NCI-H748 (cell line): Measurements from ENCODE around the gene SCUBE2.

Experiments
- DNase-seq: peaks from one replicate; lab custom pipeline; 2025; ENCODE audit not compliant: unreplicated experiment; lab: John Stamatoyannopoulos, UW

The SCUBE2 gene

GRCh38 chr11:9091044-9091922 is at the start of gene SCUBE2:
SCUBE2 (minus strand) TSS chr11:9091599; CDS start chr11:9091528, 71 bp downstream.
- no peak for DNase-seq

DNA sequence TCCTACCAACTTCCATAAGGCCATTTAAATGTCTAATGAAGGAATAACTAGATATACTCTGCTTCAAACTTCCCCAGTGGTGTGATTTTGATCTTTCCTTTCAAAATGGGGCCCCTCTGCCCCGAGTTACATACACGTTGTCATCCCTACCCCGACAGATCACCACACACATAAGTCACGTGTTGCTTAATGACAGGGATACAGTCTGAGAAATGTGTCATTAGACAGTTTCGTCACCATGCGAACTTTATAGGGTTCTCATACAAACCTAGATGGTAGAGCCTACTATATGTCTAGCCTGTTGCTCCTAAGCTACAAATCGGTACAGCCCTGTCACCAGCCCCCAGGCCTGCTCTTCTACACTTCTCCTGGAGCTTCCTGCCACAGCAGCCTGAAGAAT is 49.8 kb upstream of the SCUBE2 start:
- no peak for DNase-seq

DNA sequence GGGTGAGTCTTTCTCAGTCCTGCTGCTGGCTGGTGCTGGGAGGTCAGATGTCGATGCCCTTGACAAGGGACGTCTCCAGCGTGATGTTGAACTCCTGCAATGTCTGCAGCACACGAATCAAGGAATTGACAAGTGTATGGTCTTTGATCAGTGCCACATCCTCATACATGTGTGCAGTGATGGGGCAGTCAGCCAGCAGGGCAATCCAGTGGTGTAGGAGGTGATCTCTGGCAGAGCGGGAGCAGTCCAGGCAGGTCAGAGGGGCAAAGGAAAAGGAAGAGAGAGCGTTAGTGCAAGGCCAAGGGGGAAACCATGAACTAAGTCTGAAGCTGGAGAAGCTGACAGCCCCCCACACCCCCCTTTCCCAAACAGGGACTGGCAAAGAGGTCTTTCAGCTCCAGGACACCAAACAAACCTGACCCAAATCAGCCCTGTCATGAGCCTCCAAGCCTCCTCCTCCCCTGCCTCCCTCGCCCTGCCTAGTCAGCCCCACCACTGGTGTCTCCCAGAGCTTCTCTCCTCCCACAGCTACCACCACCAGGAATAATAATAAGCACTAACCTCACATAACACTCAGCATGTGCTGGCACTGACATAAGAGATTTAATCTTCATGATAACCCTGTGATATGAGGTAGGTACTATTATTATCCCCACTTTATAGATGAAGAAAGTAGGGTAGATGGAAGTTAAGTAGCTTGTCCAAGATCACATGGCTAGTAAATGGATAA is 48.4 kb upstream of the SCUBE2 start:
- DNase-seq = no peak

- DNase-seq = peak; percentile 93
Measured at GRCh38 chr11:9138612-9139579, 47.5 kb upstream of the SCUBE2 start.

GRCh38 chr11:9138133-9138453 is 46.7 kb upstream of the SCUBE2 start:
- peak; percentile 82 for DNase-seq

DNA sequence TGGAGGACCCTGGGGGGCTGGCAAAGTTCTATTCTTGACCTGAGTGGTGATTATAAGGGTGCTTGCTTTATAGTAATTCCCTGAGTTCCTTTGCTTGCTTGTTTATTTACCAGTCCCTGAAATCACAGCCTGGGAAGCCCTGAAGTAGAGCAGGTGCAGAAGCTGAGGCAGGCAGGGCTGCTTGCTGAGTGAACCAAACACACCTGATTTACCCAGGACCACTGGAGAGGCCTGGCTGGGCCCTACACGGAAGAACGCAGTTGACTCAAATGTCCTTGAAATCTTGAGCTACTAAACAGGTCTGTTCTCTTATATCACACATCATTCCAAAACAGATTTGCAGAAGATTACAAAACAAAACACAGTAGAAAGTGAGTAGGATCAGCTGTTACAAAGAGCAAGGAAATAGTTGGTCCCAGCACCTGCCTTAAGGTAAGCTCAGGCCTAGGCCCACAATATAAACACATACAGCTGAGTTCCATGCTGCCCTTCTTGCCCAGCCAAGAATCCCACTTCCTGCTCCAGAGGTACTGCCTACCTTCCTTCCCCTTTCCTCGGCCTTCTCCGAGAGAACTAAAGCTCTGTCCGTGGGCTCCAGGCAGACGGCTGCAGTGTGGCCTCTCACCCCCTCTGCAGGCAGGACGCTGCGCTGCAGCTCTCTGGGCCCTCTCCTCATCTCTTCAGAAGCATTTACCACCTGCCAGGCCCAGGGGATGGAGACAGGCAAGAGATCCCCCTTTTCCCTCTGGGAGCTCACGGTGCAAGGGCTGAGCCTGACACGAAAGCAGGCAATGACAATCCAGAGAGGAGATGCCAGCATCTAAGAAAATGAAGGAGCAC is 46.1 kb upstream of the SCUBE2 start:
- peak; percentile 89 for DNase-seq

DNA sequence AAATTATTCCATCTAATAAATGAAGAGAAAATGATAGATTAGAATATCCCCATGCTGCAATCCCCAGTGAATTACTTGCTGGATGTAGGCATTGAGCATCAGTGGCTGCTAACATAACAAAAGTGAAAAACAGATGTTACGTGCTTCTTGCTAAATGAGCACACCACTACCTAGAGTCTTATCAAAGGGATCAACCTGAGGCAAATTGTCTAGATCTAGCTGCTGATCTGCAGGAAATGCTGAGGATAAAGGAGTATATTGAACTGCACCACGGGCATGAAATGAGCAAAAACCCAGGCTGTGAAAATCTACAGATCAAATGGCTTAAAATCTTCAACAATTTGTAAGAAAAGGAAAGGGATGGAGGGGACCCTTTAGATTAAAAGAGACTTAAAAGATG is 45.3 kb upstream of the SCUBE2 start:
- DNase-seq = no peak

GRCh38 chr11:9133956-9134355 is 42.6 kb upstream of the SCUBE2 start:
- no peak for DNase-seq

GRCh38 chr11:9132203-9132878 is 40.9 kb upstream of the SCUBE2 start:
- no peak for DNase-seq

- no peak for DNase-seq
Measured at GRCh38 chr11:9130297-9130696, 38.9 kb upstream of the SCUBE2 start.

DNA sequence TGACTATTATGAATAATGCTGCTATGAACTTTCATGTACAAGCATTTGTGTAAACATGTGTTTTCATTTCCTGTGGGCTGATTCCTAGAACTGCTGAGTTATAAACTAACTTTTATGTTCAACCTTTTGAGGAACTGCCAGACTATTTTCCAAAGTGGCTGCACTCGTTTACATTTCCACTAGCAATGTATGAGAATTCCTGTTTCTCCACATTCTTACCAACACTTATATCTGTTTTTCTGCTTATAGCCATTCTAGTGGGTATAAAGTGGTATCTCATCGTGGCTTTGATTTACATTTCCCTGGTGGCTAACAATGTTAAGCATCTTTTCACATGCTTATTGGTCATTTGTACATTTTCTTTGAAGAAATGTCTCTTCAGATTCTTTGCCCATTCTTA is 35.2 kb upstream of the SCUBE2 start:
- no peak for DNase-seq

- DNase-seq = no peak
Measured at GRCh38 chr11:9125185-9125886, 33.9 kb upstream of the SCUBE2 start.

DNA sequence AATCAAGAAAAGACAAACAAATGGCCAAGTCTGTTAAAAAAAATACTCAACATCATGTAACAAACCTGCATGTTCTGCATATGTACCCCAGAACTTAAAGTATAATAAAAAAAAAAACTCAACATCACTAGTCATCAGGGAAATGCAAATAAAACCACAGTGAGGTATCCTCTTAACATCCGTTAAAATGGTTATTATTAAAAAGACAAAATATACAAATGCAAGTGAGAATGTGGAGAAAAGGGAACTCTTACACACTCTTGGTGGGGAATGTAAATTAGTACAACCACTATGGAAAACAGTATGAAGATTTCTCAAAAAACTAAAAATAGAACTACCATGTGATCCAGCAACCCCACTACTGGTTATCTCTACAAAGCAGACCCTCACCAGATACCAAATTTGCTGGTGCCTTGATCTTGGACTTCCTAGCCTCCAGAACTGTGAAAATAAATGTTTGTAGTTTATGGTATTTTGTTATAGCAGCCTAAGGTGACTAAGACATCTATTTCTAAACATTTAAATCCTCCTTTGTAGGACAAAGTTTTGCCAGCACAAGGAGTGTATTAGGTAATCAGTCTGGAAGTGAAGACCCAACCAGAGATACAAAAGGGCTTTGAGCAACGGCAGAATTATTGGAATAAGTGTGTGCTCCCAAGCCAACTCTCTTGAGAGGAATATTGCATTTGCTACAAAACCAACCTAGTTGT is 32.4 kb upstream of the SCUBE2 start:
- no peak for DNase-seq

- no peak for DNase-seq
Measured at GRCh38 chr11:9121469-9121796, 30.0 kb upstream of the SCUBE2 start.

DNA sequence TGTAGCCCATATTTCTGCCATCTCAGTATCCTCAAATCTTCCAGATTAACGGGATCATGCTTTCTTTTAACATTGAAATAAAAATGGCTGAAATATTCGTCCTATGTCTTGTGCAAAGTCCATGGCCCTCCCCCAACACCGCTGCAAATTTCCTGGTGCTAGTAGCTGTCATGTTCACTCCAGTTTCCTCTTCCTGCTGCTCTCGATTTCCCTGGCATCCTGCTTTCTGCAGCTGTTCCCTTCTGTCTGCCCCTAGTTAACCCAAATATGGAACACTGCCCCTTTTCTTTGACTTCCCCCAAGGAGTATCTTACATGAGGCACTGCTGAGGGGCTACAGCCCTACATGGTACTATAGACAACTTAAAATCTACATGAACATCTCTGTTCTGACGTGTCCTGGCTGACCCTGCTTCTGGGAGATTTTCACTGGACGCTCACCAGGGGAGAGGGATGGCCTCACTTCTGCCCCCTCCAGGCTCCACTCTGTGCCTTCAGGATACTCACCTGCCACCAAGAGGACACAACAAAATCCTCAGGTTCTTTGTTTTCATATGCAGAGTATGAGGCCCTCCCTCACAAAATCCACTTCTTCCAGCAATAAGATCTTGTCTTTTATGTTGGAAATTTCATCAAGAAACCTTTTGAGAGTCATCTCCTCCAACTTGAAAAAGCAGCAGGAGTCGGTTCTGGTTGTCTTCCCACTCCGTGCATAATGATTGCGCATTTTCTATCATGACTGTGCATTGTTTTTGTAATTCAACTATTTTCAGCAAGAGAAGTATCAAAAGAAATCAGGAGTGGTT is 29.5 kb upstream of the SCUBE2 start:
- peak; percentile 7 for DNase-seq

DNA sequence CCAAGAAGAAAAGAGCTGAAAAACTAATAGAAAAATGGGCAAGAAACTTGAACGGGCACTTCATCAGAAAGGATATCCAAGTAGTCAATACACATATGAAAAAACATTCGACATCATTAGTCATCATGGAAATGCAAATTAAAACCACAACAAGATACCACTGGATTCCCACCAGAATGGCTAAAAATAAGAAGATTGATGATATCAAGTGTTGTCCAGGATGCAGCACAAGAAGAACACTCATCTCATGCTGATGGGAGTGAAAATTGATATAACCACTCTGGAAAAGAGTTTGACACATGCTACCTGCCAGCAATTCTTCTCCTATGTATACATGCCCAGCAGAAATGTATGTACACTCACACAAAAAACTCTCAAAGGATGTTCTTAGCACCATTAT is 26.9 kb upstream of the SCUBE2 start:
- DNase-seq = no peak

DNA sequence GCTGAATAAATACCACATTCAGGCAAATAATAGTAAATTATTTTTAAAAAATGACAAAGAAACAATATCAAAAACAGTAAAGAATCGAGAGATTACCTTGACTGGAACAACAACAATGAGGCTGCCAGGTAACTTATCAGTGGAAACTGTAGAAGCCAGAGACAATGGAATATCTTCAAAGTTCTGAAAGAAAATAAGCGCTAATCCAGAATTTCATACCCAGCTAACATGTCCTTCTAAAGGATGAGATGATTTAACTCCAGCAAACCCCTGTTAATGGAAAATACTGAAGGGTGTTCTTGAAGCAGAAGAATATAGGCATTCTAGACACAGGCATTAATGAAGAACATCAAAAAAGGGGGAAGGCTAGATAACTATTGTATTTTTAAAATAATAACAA is 20.7 kb upstream of the SCUBE2 start:
- no peak for DNase-seq
